T-cell (primary cell): ENCODE results near the gene TP53BP2. TPM values are rescaled to one million over a fixed set of nuclear protein-coding genes. Genes with fewer than 3 reads are reported as not detected.

Experiments used
- ATAC-seq, 4 experiments: fragments of 200-7000 bp in 3 of 4; fragments of 150-1000 bp in 1 of 4; cut with Tn5 transposase; replicated peaks in 1 of 4; 1 replicate in 3 of 4; 2 replicates in 1 of 4; pipeline ENCODE4 v1.10.0; 2021; ENCODE audit warnings: moderate library complexity in 3 of 4, mild to moderate bottlenecking in 2 of 4, moderate number of reproducible peaks in 1 of 4
- CTCF ChIA-PET, 2 donors: fragments of 300-600 bp; sonication (Branson Sonifier 250); formaldehyde crosslinking; loops; one replicate each; lab custom pipeline; 2022; ENCODE audit warnings: antibody characterized with exemption in 2 of 2; lab: Charles Lee
- POLR2A ChIA-PET, 2 donors: fragments of 300-600 bp; sonication (Branson Sonifier 250); formaldehyde crosslinking; loops; one replicate each; lab custom pipeline; 2022; ENCODE audit warnings: antibody characterized with exemption in 2 of 2; lab: Charles Lee
- DNase-seq, 35 experiments: peaks; one replicate each; pipeline versions ENCODE4 v3.0.0 to v3.0.0-alpha.2; 2013 to 2023
- H3K27ac ChIP-seq: one replicate; pipeline ENCODE4 v1.5.1; 2013; ENCODE audit warnings: low read length
- H3K27me3 ChIP-seq, 2 experiments: replicated peaks in 1 of 2; 1 replicate in 1 of 2; 2 replicates in 1 of 2; pipeline versions ENCODE4 v1.6.1 to v1.7.0; 2013; ENCODE audit warnings: low read length in 1 of 2, mixed read lengths in 1 of 2; ENCODE audit not compliant: control insufficient read depth in 2 of 2, insufficient read depth in 2 of 2; ENCODE audit errors: extremely low read depth in 1 of 2
- H3K36me3 ChIP-seq, 2 donors: 1 replicate in 1 of 2; 2 replicates in 1 of 2; pipeline versions ENCODE4 v1.6.1 to v1.7.0; 2013; ENCODE audit warnings: low read length in 1 of 2; ENCODE audit not compliant: control insufficient read depth in 2 of 2, insufficient read depth in 1 of 2; ENCODE audit errors: extremely low read depth in 1 of 2
- H3K4me1 ChIP-seq, 2 experiments: 1 replicate in 1 of 2; 2 replicates in 1 of 2; pipeline versions ENCODE4 v1.6.1 to v1.7.0; 2013; ENCODE audit warnings: low read length in 2 of 2, mixed read lengths in 1 of 2; ENCODE audit not compliant: insufficient read depth in 2 of 2, control insufficient read depth in 1 of 2; ENCODE audit errors: extremely low read depth in 1 of 2
- H3K4me3 ChIP-seq, 2 donors: 1 replicate in 1 of 2; 2 replicates in 1 of 2; pipeline versions ENCODE4 v1.5.1 to v1.7.0; 2013; ENCODE audit warnings: mild to moderate bottlenecking in 2 of 2, low read length in 1 of 2, moderate library complexity in 1 of 2; ENCODE audit not compliant: control insufficient read depth in 1 of 2; ENCODE audit errors: extremely low read depth in 1 of 2
- H3K9me3 ChIP-seq: 2 replicates; pipeline ENCODE4 v1.7.0; 2013
- H3K27ac Mint-ChIP-seq, 2 donors: one replicate each; pipeline ENCODE4 v1.8.0; 2020 to 2021; ENCODE audit warnings: mild to moderate bottlenecking in 2 of 2, mixed read lengths in 2 of 2
- H3K27me3 Mint-ChIP-seq, 2 donors: one replicate each; pipeline ENCODE4 v1.8.0; 2021 to 2022; ENCODE audit warnings: mixed read lengths in 2 of 2
- H3K36me3 Mint-ChIP-seq: one replicate; pipeline ENCODE4 v1.8.0; 2021; ENCODE audit warnings: mixed read lengths
- H3K4me1 Mint-ChIP-seq, 3 donors: one replicate each; pipeline ENCODE4 v1.8.0; 2020 to 2022; ENCODE audit warnings: mixed read lengths in 3 of 3, mild to moderate bottlenecking in 1 of 3
- H3K4me3 Mint-ChIP-seq, 3 donors: one replicate each; pipeline ENCODE4 v1.8.0; 2020 to 2022; ENCODE audit warnings: mild to moderate bottlenecking in 3 of 3, mixed read lengths in 3 of 3, moderate library complexity in 3 of 3
- H3K9me3 Mint-ChIP-seq, 3 donors: one replicate each; pipeline ENCODE4 v1.8.0; 2020 to 2022; ENCODE audit warnings: mixed read lengths in 3 of 3
- WGBS: methylation state at CpG from one replicate; pipeline ENCODE4 v1.1.5; 2013; ENCODE audit warnings: missing lambda C conversion rate; ENCODE audit not compliant: insufficient coverage; 5-methylcytosine and 5-hydroxymethylcytosine counted together
- total RNA-seq, 35 experiments: library from RNA in 6 of 35; stranded (reverse) in 6 of 35; fragments of 120-200 nt in 1 of 35; gene quantifications; one replicate each; pipeline versions ENCODE4 v1.2.1 to v1.2.4 and lab custom pipeline; 2013 to 2026

The TP53BP2 gene
- total RNA-seq, 5 donors from 2014 or later (not counting 1 experiment from before 2014, with no cell fraction given): 46.9 to 84.0 (median 53.1) TPM

- peaks cover 3 to 96% of the 10 kb centered on the region in 2 donors for H3K36me3 ChIP-seq
Measured at GRCh38 chr1:223758734-223759133, 87.0 kb downstream of the TP53BP2 start.

DNA sequence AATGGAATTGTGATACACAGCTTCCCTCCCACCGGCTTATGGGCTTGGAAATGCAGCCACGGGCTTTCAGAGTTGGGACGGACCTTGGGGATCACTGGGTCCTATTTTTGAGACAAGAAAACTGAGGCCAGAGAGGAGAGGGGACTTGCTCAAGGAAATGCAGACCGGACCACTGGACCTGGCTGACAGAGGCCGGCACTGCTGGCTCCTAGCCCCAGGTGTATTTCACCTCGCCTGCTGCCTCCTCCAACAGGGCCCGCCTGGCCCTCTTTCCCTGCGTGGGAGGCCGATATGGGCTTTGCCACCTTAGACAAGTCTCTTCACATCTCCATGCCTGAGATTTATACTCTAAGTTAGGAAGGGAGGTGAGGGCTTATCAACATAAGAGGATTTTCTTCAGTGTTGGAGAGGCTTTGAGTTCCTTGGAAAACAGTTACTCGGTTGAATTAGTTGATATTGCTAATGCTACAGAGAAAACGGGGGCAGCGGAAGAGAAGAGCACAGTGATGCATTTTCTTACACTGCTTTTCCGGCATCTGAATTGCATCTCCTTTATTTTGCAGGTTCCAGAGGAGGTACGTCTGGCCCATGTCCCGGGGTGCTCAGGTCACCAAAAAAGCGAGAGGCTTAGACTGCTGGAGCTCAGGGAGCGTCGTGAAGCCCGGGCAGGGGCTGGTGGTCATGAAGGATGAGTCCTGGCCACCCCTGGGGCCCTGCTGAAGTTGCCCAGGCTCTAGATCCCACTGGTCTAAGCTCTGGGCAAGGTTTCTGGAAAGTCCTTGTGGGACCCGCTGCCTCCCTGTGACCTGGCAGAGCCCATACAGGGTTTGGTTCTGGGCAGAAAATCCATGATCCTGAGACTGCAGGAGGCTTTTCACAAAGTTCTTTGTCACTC is 88.7 kb downstream of the TP53BP2 start:
- no peaks in the 10 kb centered on the region for H3K4me1 Mint-ChIP-seq
- ATAC-seq (no peak), DNase-seq (no peak)
- H3K4me3 Mint-ChIP-seq: no peak overlapping the region
- 95% methylated on average over 13 of the region's 20 CpGs for WGBS
- no peak overlapping the region for H3K27ac Mint-ChIP-seq
- H3K9me3 ChIP-seq: no peaks in the 10 kb centered on the region
- no peak overlapping the region for H3K27ac ChIP-seq
- H3K4me3 ChIP-seq: no peak overlapping the region
- H3K4me1 ChIP-seq: no peaks in the 10 kb centered on the region
- H3K27me3 ChIP-seq: no peaks in the 10 kb centered on the region
- ChIA-PET CTCF (interaction anchor here in 1 of 2 donors (0.5 kb wide), 1 partner anchor 39 kb away, joined by 3 read pairs; no protein-coding TSS in a partner anchor), POLR2A (no interaction called here)
- H3K27me3 Mint-ChIP-seq: no peaks in the 10 kb centered on the region
- peaks cover 3 to 96% of the 10 kb centered on the region in 2 donors for H3K36me3 ChIP-seq
- H3K36me3 Mint-ChIP-seq: peaks cover 63% of the 10 kb centered on the region
- H3K9me3 Mint-ChIP-seq: no peaks in the 10 kb centered on the region

More at GRCh38 chr1:223758734-223759133, 87.0 kb downstream of the TP53BP2 start:
- no peaks in the 10 kb centered on the region for H3K9me3 ChIP-seq
- no peaks in the 10 kb centered on the region for H3K27me3 ChIP-seq
- H3K4me1 ChIP-seq: no peaks in the 10 kb centered on the region
- ATAC-seq (no peak), DNase-seq (no peak)
- 96% methylated on average over 5 of the region's 9 CpGs for WGBS
- Mint-ChIP-seq H3K9me3 (no peaks in the 10 kb centered on the region), H3K27me3 (no peaks in the 10 kb centered on the region), H3K27ac (no peak overlapping the region), H3K4me1 (no peaks in the 10 kb centered on the region), H3K36me3 (peaks cover 63% of the 10 kb centered on the region), H3K4me3 (no peak overlapping the region)
- ChIA-PET POLR2A (no interaction called here), CTCF (interaction anchor here in 1 of 2 donors (0.6 kb wide), 1 partner anchor 48 kb away, joined by 4 read pairs; no protein-coding TSS in a partner anchor)
- no peak overlapping the region for H3K27ac ChIP-seq
- H3K4me3 ChIP-seq: no peak overlapping the region

GRCh38 chr1:223755992-223756775 is 89.6 kb downstream of the TP53BP2 start:
- no peak for DNase-seq
- CTCF ChIA-PET: interaction anchor here in 1 of 2 donors (0.5 to 1.2 kb wide), 2 partner anchors 38 to 73 kb away, joined by 3 to 4 read pairs; no protein-coding TSS in a partner anchor
- H3K27ac Mint-ChIP-seq: no peak overlapping the region

DNA sequence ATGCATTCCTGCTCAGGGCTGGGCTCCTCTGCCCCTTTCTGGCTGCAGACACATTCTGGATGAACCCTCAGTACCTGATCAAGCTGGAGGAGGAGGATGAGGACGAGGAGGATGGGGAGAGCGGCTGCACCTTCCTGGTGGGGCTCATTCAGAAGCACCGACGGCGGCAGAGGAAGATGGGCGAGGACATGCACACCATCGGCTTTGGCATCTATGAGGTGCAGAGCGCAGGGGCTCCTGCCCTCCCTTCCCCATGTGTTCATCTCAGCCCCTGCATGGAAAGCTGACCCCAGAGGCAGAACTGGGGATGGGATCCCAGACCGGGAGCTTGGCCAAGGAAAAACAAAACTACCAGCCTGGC is 90.3 kb downstream of the TP53BP2 start:
- CTCF ChIA-PET: interaction anchor here in 1 of 2 donors (1.2 kb wide), 1 partner anchor 72 kb away, joined by 4 read pairs; no protein-coding TSS in a partner anchor
- POLR2A ChIA-PET: no interaction called here
- H3K4me1 Mint-ChIP-seq: no peaks in the 10 kb centered on the region
- H3K4me3 Mint-ChIP-seq: no peak overlapping the region
- peaks cover 62% of the 10 kb centered on the region for H3K36me3 Mint-ChIP-seq
- no peak for ATAC-seq
- Histone ChIP-seq H3K27me3 (no peaks in the 10 kb centered on the region), H3K36me3 (peaks cover 1 to 97% of the 10 kb centered on the region in 2 donors), H3K27ac (no peak overlapping the region), H3K4me1 (no peaks in the 10 kb centered on the region), H3K4me3 (no peak overlapping the region), H3K9me3 (no peaks in the 10 kb centered on the region)
- H3K27me3 Mint-ChIP-seq: no peaks in the 10 kb centered on the region
- no peaks in the 10 kb centered on the region for H3K9me3 Mint-ChIP-seq
- DNase-seq: no peak
- H3K27ac Mint-ChIP-seq: no peak overlapping the region
- 98% methylated on average over 7 of the region's 9 CpGs for WGBS

More at GRCh38 chr1:223755992-223756775, 89.6 kb downstream of the TP53BP2 start:
- peaks cover 64% of the 10 kb centered on the region for H3K36me3 Mint-ChIP-seq
- no peak overlapping the region for H3K4me3 Mint-ChIP-seq
- H3K4me3 ChIP-seq: no peak overlapping the region
- no peaks in the 10 kb centered on the region for H3K27me3 Mint-ChIP-seq
- no peaks in the 10 kb centered on the region for H3K4me1 Mint-ChIP-seq
- no peak overlapping the region for H3K27ac ChIP-seq
- peaks cover 3 to 97% of the 10 kb centered on the region in 2 donors for H3K36me3 ChIP-seq
- no peaks in the 10 kb centered on the region for H3K9me3 Mint-ChIP-seq
- WGBS: 86% methylated on average over 6 of the region's 13 CpGs
- no peaks in the 10 kb centered on the region for H3K4me1 ChIP-seq
- H3K27me3 ChIP-seq: no peaks in the 10 kb centered on the region
- no peaks in the 10 kb centered on the region for H3K9me3 ChIP-seq
- no peak for ATAC-seq
- POLR2A ChIA-PET: no interaction called here

DNA sequence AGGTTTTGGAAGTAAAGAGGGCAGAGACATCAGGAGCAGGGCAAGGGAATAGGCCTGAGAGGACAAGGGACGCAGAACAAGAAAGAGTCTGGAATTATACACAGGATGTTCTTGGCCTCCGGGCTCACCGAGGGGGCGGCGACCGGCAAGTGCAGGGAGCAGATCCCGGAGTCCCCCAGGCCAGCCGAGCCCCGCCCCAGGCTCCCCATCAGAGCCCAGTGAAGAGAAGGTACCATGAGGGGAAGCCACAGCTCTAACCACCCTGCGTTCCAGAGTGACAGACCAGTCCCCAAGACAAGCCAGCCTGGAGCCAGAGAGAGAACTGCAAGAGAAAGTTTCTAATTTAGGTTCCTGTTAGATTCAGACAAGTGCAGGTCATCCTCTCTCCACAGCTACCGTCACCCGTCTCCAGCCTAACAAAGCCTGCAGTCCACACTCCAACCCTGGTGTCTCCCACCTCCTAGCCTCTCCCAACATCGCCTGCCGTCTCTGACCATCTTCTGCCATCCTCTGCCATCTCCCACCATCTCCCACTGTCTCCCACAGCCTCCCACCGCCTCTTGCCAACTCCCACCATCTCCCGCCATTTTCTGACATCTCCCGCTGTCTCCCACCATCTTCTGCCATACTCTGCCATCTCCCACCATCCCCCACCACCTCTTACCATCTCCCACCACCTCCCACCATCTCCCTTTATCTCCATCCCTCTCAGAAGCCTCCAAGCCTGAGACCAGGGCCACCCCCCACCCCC is 90.9 kb downstream of the TP53BP2 start:
- CTCF ChIA-PET: interaction anchor here in 1 of 2 donors (0.7 kb wide), 1 partner anchor 44 kb away, joined by 3 read pairs; no protein-coding TSS in a partner anchor
- peaks cover 62% of the 10 kb centered on the region for H3K36me3 Mint-ChIP-seq
- peaks cover 0 to 96% of the 10 kb centered on the region in 2 donors for H3K36me3 ChIP-seq

More for the DNA sequence above, 90.9 kb downstream of the TP53BP2 start:
- no peak for ATAC-seq
- no peaks in the 10 kb centered on the region for H3K27me3 ChIP-seq
- POLR2A ChIA-PET: no interaction called here
- no peak for DNase-seq
- no peak overlapping the region for H3K4me3 ChIP-seq
- H3K9me3 ChIP-seq: no peaks in the 10 kb centered on the region
- H3K27ac ChIP-seq: no peak overlapping the region
- H3K4me1 Mint-ChIP-seq: peaks cover 0 to 2% (median 0%) of the 10 kb centered on the region in 3 donors
- no peaks in the 10 kb centered on the region for H3K9me3 Mint-ChIP-seq
- no peak overlapping the region for H3K27ac Mint-ChIP-seq
- 100% methylated on average over 13 of the region's 17 CpGs for WGBS
- no peaks in the 10 kb centered on the region for H3K4me1 ChIP-seq
- H3K27me3 Mint-ChIP-seq: no peaks in the 10 kb centered on the region
- no peak overlapping the region for H3K4me3 Mint-ChIP-seq
